Measurements from ENCODE around the gene API5.

- TF ChIP-seq, protein P1, sequence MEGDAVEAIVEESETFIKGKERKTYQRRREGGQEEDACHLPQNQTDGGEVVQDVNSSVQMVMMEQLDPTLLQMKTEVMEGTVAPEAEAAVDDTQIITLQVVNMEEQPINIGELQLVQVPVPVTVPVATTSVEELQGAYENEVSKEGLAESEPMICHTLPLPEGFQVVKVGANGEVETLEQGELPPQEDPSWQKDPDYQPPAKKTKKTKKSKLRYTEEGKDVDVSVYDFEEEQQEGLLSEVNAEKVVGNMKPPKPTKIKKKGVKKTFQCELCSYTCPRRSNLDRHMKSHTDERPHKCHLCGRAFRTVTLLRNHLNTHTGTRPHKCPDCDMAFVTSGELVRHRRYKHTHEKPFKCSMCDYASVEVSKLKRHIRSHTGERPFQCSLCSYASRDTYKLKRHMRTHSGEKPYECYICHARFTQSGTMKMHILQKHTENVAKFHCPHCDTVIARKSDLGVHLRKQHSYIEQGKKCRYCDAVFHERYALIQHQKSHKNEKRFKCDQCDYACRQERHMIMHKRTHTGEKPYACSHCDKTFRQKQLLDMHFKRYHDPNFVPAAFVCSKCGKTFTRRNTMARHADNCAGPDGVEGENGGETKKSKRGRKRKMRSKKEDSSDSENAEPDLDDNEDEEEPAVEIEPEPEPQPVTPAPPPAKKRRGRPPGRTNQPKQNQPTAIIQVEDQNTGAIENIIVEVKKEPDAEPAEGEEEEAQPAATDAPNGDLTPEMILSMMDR (IDR thresholded peaks at IDR 0.05) = no peak
- no peak for TF ChIP-seq POLR2A (IDR thresholded peaks at IDR 0.05)
Measured at GRCh38 chr11:43367382-43368178, 55.8 kb downstream of the API5 start.

Measured in Peyer's patch (tissue), 4 donors.